ENCODE data around the gene CDH13. TPM values are rescaled to one million over a fixed set of nuclear protein-coding genes. Genes with fewer than 3 reads are reported as not detected.
A peak's percentile ranks its signal among the peaks of the same experiment; 100 is the strongest.

CDH13 gene
- total and polyA plus RNA-seq, 2 donors (not counting 3 experiments of a cell fraction or from before 2014, with no cell fraction given) = 96.6 to 124 TPM

- Histone ChIP-seq H3K4me3 (replicated peaks in 1 of 3; ENCODE audit: insufficient read depth in 1 of 3, low read depth in 1 of 3, low read length in 3 of 3) (no peak overlapping the region), H3K9me3 (replicated peaks; ENCODE audit: control insufficient read depth, insufficient read depth, low read length) (no peaks in the 10 kb centered on the region), H3K36me3 (ENCODE audit: control insufficient read depth in 2 of 2, extremely low read depth in 1 of 2, insufficient read depth in 2 of 2, low read length in 2 of 2) (no peaks in the 10 kb centered on the region), H3K27ac (ENCODE audit: insufficient read depth, low read depth, low read length) (peak overlapping the region; percentile 91), H3K9me1 (replicated peaks; ENCODE audit: control insufficient read depth, extremely low read depth, insufficient read depth, low read length) (no peaks in the 10 kb centered on the region), H2AFZ (ENCODE audit: low read depth, low read length) (no peak overlapping the region), H3K4me2 (ENCODE audit: insufficient read depth, low read length) (peak overlapping the region; percentile 13), H3K4me1 (ENCODE audit: control insufficient read depth, extremely low read depth, insufficient read depth, low read length) (peaks cover 56% of the 10 kb centered on the region), H3K9ac (replicated peaks; ENCODE audit: extremely low read depth, insufficient read depth, low read length) (no peak overlapping the region), H3K27me3 (ENCODE audit: control insufficient read depth in 2 of 2, insufficient read depth in 2 of 2, low read length in 2 of 2) (no peaks in the 10 kb centered on the region), H3K79me2 (ENCODE audit: control insufficient read depth, insufficient read depth, low read length) (peaks cover 2% of the 10 kb centered on the region), H4K20me1 (replicated peaks; ENCODE audit: control insufficient read depth, extremely low read depth, insufficient read depth, low read length) (no peaks in the 10 kb centered on the region)
- TF ChIP-seq MAX (IDR thresholded peaks at IDR 0.05; ENCODE audit: insufficient read depth, insufficient read length) = no peak
- no peak for TF ChIP-seq EZH2 (IDR thresholded peaks at IDR 0.05; ENCODE audit: borderline replicate concordance, low read depth, low read length, severe bottlenecking)
- TF ChIP-seq GATA2 (IDR thresholded peaks at IDR 0.05; ENCODE audit: insufficient read depth, insufficient read length, low read depth, low read length) = no peak
- TF ChIP-seq POLR2A (IDR thresholded peaks at IDR 0.05; ENCODE audit: low read depth, low read length) = no peak
- TF ChIP-seq MYC (IDR thresholded peaks at IDR 0.05; ENCODE audit: low read depth, low read length) = no peak
- TF ChIP-seq JUN (IDR thresholded peaks at IDR 0.05; ENCODE audit: borderline replicate concordance, insufficient read depth, insufficient read length, low read depth) = no peak
- TF ChIP-seq FOS (IDR thresholded peaks at IDR 0.05; ENCODE audit: borderline replicate concordance, insufficient read depth, low read length) = no peak
- no peak for TF ChIP-seq CTCF (IDR thresholded peaks at IDR 0.05; ENCODE audit: extremely low read depth in 1 of 2, insufficient read depth in 1 of 2, low read depth in 1 of 2, low read length in 2 of 2)
- TF ChIP-seq POLR2AphosphoS5 (IDR thresholded peaks at IDR 0.05; ENCODE audit: insufficient read depth, low read depth, low read length) = no peak
- ChIA-PET POLR2A (interaction anchor here (0.7 kb wide), 1 partner anchor 770 kb away, joined by 4 read pairs; no protein-coding TSS in a partner anchor), CTCF (interaction anchor here (0.7 to 5.6 kb wide), 7 partner anchors 12 to 563 kb away, joined by 3 to 53 read pairs (median 4); no protein-coding TSS in a partner anchor)
- FAIRE-seq = no peak
- dilution Hi-C loops (cut with MboI; ENCODE audit: extremely low pct_ligation_motif_present, low sequenced_read_pairs) (no loop called here), intact Hi-C loops (cut with micrococcal nuclease) (no loop called here)
- no TSS peak for BruUV-seq (replicated peaks)
- no peak for DNase-seq (ENCODE audit: low read depth, low spot score)
These were observed 26.1 kb downstream of the CDH13 start for GRCh38 chr16:82652826-82653225.

Data from endothelial cell of umbilical vein (primary cell).